Adrenal gland (tissue), 12 donors: Measurements from ENCODE around the gene CALHM4. TPM values are rescaled to one million over a fixed set of nuclear protein-coding genes. Genes with fewer than 3 reads are reported as not detected.

ENCODE experiments used
- DNase-seq, 7 donors: peaks; one replicate each; pipeline ENCODE4 v3.0.0-alpha.2; 2019 to 2020
- H3K27ac ChIP-seq, 5 donors: fragments of 200-600 bp; sonication (generic) in 4 of 5; 1 replicate in 3 of 5; 2 replicates in 2 of 5; pipeline versions ENCODE4 v1.5.1 to v1.8.0; 2016 to 2020; ENCODE audit warnings: mild to moderate bottlenecking in 1 of 5
- H3K27me3 ChIP-seq: fragments of 200-600 bp; 2 replicates; pipeline ENCODE4 v1.8.0; 2021
- H3K36me3 ChIP-seq, 2 donors: fragments of 200-600 bp; replicated peaks in 1 of 2; 1 replicate in 1 of 2; 2 replicates in 1 of 2; pipeline versions ENCODE4 v1.5.1 to v1.8.0; 2018 to 2022
- H3K4me1 ChIP-seq, 2 donors: fragments of 200-600 bp; replicated peaks in 1 of 2; 1 replicate in 1 of 2; 2 replicates in 1 of 2; pipeline versions ENCODE4 v1.5.1 to v1.8.0; 2018 to 2021
- H3K4me3 ChIP-seq, 4 donors: fragments of 200-600 bp; sonication (generic) in 3 of 4; one replicate each; pipeline ENCODE4 v1.5.1; 2016 to 2018
- H3K9me3 ChIP-seq, 3 donors: fragments of 200-600 bp; sonication (generic) in 1 of 3; replicated peaks in 1 of 3; 1 replicate in 2 of 3; 2 replicates in 1 of 3; pipeline versions ENCODE4 v1.5.1 to v1.8.0; 2016 to 2021
- POLR2A ChIP-seq, 2 donors: fragments of 450-650 bp; IDR thresholded peaks; one replicate each; pipeline ENCODE4 v1.6.1; 2017; ENCODE audit warnings: antibody characterized with exemption in 2 of 2, mild to moderate bottlenecking in 2 of 2, moderate library complexity in 1 of 2
- WGBS, 4 donors: extraction: QIAGEN DNeasy Blood & Tissue Kit in 2 of 4; methylation state at CpG; one replicate each; pipeline versions ENCODE4 v1.1.5 to v1.1.7; 2013 to 2017; 5-methylcytosine and 5-hydroxymethylcytosine counted together
- intact Hi-C, 2 donors: fragments of 100-400 bp; cut with DNase I; formaldehyde crosslinking; loops; one replicate each; pipeline versions ENCODE4 v1.14.1 to v1.15.0; 2022 to 2023
- polyA plus RNA-seq, 3 donors: library from polyadenylated mRNA; stranded (reverse); fragments of 200-250 nt in 2 of 3; fragments of 350-450 nt in 1 of 3; fragmentation: Illumina TruSeq in 1 of 3; extraction: RNeasy Lipid Tissue Mini Kit (QIAGEN cat#74804) in 1 of 3; gene quantifications; one replicate each; pipeline ENCODE4 v1.2.3, GENCODE V29; 2013 to 2014
- total RNA-seq, 9 donors: library from RNA; depleted of rRNA in 4 of 9; stranded (reverse); fragments of >200 nt in 4 of 9; fragments of 120-200 nt in 1 of 9; fragmentation: NEBNext Ultra II Directional in 1 of 9; extraction: Animal tissue kit (Norgen Biotek cat#: 25700) in 1 of 9; gene quantifications; one replicate each; pipeline versions ENCODE4 v1.1.0 to v1.2.4, GENCODE V29; 2013 to 2023
- TF ChIP-seq, protein P1 (sequence below), 6 experiments: fragments of 450-650 bp in 4 of 6; fragments of 200-600 bp in 2 of 6; sonication (generic) in 1 of 6; IDR thresholded peaks; 1 replicate in 5 of 6; 2 replicates in 1 of 6; pipeline versions ENCODE4 v1.5.1 to v1.8.0; 2016 to 2021; ENCODE audit warnings: antibody characterized with exemption in 6 of 6, mild to moderate bottlenecking in 2 of 6, moderate library complexity in 1 of 6
- donor health status: healthy with polysubstance abuse.
- donor health status: Bipolar disorder and iron deficiency.
- donor health status: DM: yes; HTN: yes; CAD: no.
- donor health status: DM: no; HTN: no; CAD: no.
- donor health status: DM: no; HTN: no; CAD: no.
- donor health status: DM: yes; HTN: yes; CAD: no.

Gene CALHM4
- total and polyA plus RNA-seq, 12 donors = 0.28 TPM; not detected in 11

DNA sequence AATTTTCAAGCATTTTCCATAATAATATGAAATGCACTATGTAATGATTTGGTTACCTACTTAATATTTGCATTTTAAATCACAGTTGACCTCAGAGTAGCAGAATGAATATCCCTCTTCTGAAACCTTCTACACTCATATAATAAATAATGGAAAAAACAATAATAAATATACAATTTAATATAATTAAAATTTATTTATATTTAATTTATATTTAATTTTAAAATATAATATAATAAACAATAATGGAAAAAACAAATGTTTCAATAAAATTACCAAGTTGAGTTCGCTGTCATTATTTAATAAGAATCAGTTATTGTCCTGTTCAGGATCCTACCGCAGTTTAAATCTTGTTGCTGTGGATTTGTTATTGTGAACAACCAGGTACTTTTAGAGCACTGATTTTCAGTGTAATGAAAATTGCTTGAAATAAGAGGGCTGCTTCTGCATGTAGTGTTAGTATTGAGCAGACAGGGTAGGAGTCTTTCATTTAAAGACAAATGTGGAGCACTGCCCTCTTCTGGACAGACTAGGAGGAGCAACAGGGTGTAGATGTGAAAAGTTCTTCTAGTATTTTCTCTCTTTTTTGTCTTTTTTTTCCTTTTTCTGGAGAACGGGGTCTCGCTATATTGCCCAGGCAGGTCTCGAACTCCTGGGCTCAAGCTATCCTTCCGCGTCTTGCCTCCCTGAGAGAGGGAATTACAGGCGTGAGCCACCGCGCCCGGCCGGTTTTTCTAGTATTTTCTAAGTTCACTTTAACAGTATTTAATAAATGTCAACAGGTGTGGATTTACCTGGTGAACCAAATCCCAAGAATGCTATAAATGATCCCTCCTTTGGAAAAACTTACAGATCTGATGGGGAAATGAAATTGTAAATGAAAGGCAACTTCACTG, 21.6 kb upstream of the CALHM4 start:
- H3K27ac ChIP-seq = no peak overlapping the region
- peak; percentile 45 to 83 (median 65) for DNase-seq
- intact Hi-C loops = loop anchor here (10.0 kb wide), 1 partner anchor 257 kb away; the partner anchor contains the start of gene TSPYL1 (in 2 of the 2)
- no peaks in the 10 kb centered on the region for H3K9me3 ChIP-seq
- no peak overlapping the region for H3K4me3 ChIP-seq
- no peaks in the 10 kb centered on the region for H3K27me3 ChIP-seq
- TF ChIP-seq, protein P1, sequence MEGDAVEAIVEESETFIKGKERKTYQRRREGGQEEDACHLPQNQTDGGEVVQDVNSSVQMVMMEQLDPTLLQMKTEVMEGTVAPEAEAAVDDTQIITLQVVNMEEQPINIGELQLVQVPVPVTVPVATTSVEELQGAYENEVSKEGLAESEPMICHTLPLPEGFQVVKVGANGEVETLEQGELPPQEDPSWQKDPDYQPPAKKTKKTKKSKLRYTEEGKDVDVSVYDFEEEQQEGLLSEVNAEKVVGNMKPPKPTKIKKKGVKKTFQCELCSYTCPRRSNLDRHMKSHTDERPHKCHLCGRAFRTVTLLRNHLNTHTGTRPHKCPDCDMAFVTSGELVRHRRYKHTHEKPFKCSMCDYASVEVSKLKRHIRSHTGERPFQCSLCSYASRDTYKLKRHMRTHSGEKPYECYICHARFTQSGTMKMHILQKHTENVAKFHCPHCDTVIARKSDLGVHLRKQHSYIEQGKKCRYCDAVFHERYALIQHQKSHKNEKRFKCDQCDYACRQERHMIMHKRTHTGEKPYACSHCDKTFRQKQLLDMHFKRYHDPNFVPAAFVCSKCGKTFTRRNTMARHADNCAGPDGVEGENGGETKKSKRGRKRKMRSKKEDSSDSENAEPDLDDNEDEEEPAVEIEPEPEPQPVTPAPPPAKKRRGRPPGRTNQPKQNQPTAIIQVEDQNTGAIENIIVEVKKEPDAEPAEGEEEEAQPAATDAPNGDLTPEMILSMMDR (IDR thresholded peaks at IDR 0.05) = peak; percentile 75 to 94 (median 84)
- no peak for TF ChIP-seq POLR2A (IDR thresholded peaks at IDR 0.05)
- H3K4me1 ChIP-seq = no peaks in the 10 kb centered on the region
- H3K36me3 ChIP-seq = no peaks in the 10 kb centered on the region
- WGBS, 4 donors = 74 to 85% (median 82%) methylated on average over 12 of the region's 12 CpGs

DNA sequence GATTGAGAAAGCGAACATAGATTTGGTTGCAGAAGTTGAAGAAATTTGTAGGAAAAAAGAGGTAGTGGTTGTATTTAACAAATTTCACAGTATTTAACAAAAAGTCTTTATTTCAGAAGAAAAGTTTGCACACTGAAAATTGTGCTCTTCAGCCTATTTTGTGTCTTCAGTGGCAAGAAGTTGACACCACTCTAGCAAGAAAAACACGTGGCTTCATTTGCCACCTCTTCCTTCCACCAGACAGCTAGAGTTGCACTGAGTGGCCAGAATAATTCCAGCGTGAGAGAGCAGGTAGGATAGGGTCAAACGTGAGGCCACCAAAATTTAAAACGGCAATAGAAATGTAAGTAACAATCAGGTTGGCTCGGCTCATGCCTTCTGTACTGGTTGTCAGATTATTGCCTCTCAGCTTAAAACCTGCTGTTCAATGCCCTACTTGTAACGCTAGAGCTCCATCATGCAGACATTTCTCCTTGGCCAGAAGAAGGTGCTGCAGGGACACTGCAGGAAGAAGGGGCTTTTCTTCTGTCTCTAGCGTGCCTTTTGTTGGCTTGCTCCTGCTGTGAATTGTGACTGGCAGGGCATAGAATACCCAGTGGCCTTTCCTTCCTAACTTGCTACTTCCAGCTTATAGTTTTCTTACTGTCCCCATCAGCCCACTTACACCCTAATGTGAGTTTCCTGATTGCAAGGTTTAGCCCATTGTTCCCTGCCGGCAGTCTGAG, 20.2 kb upstream of the CALHM4 start:
- no peaks in the 10 kb centered on the region for H3K36me3 ChIP-seq
- no peaks in the 10 kb centered on the region for H3K9me3 ChIP-seq
- TF ChIP-seq, protein P1 (IDR thresholded peaks at IDR 0.05) = no peak
- no peak for TF ChIP-seq POLR2A (IDR thresholded peaks at IDR 0.05)
- no peak overlapping the region for H3K4me3 ChIP-seq
- H3K27ac ChIP-seq = no peak overlapping the region
- intact Hi-C loops = loop anchor here (10.0 kb wide), 1 partner anchor 259 kb away; the partner anchor contains the start of gene TSPYL1 (in 2 of the 2)
- DNase-seq = no peak
- H3K27me3 ChIP-seq = no peaks in the 10 kb centered on the region
- H3K4me1 ChIP-seq = no peaks in the 10 kb centered on the region
- WGBS, 4 donors = 64 to 74% (median 69%) methylated on average over 9 of the region's 9 CpGs

DNA sequence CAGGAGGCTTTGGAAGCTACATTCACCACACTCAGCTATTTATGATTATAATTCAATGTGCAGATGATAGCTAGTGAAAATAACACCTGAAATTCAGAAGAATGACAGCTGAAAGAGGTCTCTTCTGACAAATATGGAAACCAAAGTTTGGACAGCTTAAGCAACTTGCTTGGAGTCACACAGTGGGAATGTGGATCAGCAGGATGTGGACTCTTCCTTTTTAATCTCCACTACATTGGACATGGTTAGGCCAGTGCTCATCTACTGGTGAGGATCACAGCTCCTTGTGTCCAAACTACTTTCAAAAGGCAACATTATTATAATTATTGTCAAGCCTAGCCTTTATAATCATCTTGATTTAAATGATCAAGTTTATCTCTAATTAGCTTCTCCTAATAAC, 18.4 kb upstream of the CALHM4 start:
- intact Hi-C loops = loop anchor here (10.0 kb wide), 1 partner anchor 260 kb away; the partner anchor contains the start of gene TSPYL1 (in 2 of the 2)
- Histone ChIP-seq H3K36me3 (no peaks in the 10 kb centered on the region), H3K27ac (no peak overlapping the region), H3K4me1 (no peaks in the 10 kb centered on the region), H3K4me3 (no peak overlapping the region), H3K9me3 (no peaks in the 10 kb centered on the region), H3K27me3 (no peaks in the 10 kb centered on the region)
- no peak for TF ChIP-seq POLR2A (IDR thresholded peaks at IDR 0.05)
- DNase-seq = no peak

DNA sequence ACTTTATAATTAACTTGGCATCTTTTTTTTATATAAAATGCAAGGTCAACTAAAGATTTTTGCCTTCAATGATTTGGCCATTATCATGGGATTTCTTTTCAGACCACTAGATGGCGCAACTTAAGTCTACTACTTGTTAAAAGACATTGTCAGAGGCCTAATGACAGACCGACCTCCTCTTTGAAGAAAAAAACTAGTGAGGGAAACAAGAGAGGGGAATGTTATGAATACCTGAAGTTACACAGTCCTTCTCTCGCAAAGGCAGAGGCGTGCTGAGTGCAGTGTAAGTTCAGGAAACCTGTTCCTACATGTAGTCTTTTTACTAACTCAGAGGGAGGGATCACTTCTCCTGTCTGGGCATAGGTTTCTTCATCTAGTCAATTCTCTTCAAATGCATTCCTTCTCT, 17.3 kb upstream of the CALHM4 start:
- no peaks in the 10 kb centered on the region for H3K4me1 ChIP-seq
- 13 to 19% (median 16%) methylated on average over 4 of the region's 4 CpGs for WGBS, 4 donors
- H3K4me3 ChIP-seq = no peak overlapping the region
- TF ChIP-seq POLR2A (IDR thresholded peaks at IDR 0.05) = no peak
- TF ChIP-seq, protein P1 (IDR thresholded peaks at IDR 0.05) = peak; percentile 60 to 81 (median 69)
- intact Hi-C loops = loop anchor here (10.0 kb wide), 1 partner anchor 261 kb away; the partner anchor contains the start of gene TSPYL1 (in 2 of the 2)
- H3K9me3 ChIP-seq = no peaks in the 10 kb centered on the region
- DNase-seq = peak in 5 of 7 donors; percentile 19 to 49 (median 28)
- peaks cover 4% of the 10 kb centered on the region for H3K27me3 ChIP-seq
- H3K36me3 ChIP-seq = no peaks in the 10 kb centered on the region
- no peak overlapping the region for H3K27ac ChIP-seq
